Suprapubic skin (tissue), 4 donors: Measurements from ENCODE around the gene ALDH7A1. TPM values are rescaled to one million over a fixed set of nuclear protein-coding genes. Genes with fewer than 3 reads are reported as not detected.

ENCODE experiments used
- DNase-seq, 2 donors: peaks; one replicate each; pipeline ENCODE4 v3.0.0-alpha.2; 2019; ENCODE audit warnings: low spot score in 2 of 2
- H3K27ac ChIP-seq: fragments of 200-600 bp; sonication (generic); one replicate; pipeline ENCODE4 v1.5.1; 2019
- H3K27me3 ChIP-seq: fragments of 200-600 bp; sonication (generic); one replicate; pipeline ENCODE4 v1.5.1; 2019
- H3K36me3 ChIP-seq: fragments of 200-600 bp; sonication (generic); one replicate; pipeline ENCODE4 v1.5.1; 2019
- H3K4me1 ChIP-seq: fragments of 200-600 bp; sonication (generic); one replicate; pipeline ENCODE4 v1.5.1; 2019
- H3K4me3 ChIP-seq: fragments of 200-600 bp; sonication (generic); one replicate; pipeline ENCODE4 v1.5.1; 2019; ENCODE audit warnings: mild to moderate bottlenecking
- H3K9me3 ChIP-seq: fragments of 200-600 bp; sonication (generic); one replicate; pipeline ENCODE4 v1.5.1; 2019
- CTCF ChIP-seq, 2 donors: fragments of 200-600 bp in 1 of 2; fragments of 450-650 bp in 1 of 2; sonication (generic) in 1 of 2; IDR thresholded peaks; one replicate each; pipeline ENCODE4 v1.5.1; 2016 to 2019; ENCODE audit warnings: antibody characterized with exemption in 2 of 2, mild to moderate bottlenecking in 1 of 2, moderate library complexity in 1 of 2
- EP300 ChIP-seq: sonication (generic); formaldehyde crosslinking; IDR thresholded peaks from one replicate; pipeline ENCODE4 v1.6.1; 2017; ENCODE audit warnings: antibody characterized with exemption
- POLR2A ChIP-seq, 2 donors: fragments of 450-650 bp; IDR thresholded peaks; one replicate each; pipeline ENCODE4 v1.6.1; 2017; ENCODE audit warnings: antibody characterized with exemption in 2 of 2, mild to moderate bottlenecking in 2 of 2, moderate library complexity in 2 of 2
- POLR2AphosphoS5 ChIP-seq, 3 donors: sonication (generic); formaldehyde crosslinking; IDR thresholded peaks; one replicate each; pipeline ENCODE4 v1.6.1; 2017; ENCODE audit warnings: antibody characterized with exemption in 3 of 3
- WGBS: methylation state at CpG from one replicate; pipeline ENCODE4 v1.1.5; 2018; 5-methylcytosine and 5-hydroxymethylcytosine counted together
- total RNA-seq, 4 donors: library from RNA; depleted of rRNA; stranded (reverse); fragments of >200 nt; gene quantifications; one replicate each; pipeline ENCODE4 v1.1.0, GENCODE V29; 2016

The ALDH7A1 gene
- total RNA-seq, 4 donors from 2014 or later: 28.5 to 71.2 (median 43.5) TPM

GRCh38 chr5:126490167-126490940 lies 104.7 kb downstream of the ALDH7A1 start:
- Histone ChIP-seq H3K4me3 (no peak overlapping the region), H3K36me3 (peaks cover 58% of the 10 kb centered on the region), H3K4me1 (peaks cover 27% of the 10 kb centered on the region), H3K9me3 (no peaks in the 10 kb centered on the region), H3K27ac (peak overlapping the region; percentile 71), H3K27me3 (no peaks in the 10 kb centered on the region)
- TF ChIP-seq EP300 (no peak), POLR2A (IDR thresholded peaks at IDR 0.05) (no peak), POLR2AphosphoS5 (IDR thresholded peaks at IDR 0.05) (no peak), CTCF (IDR thresholded peaks at IDR 0.05) (no peak)
- 35% methylated on average over 12 of the region's 12 CpGs for WGBS
- DNase-seq: peak in 1 of 2 donors; percentile 85

- TF ChIP-seq CTCF (IDR thresholded peaks at IDR 0.05): no peak
- TF ChIP-seq POLR2AphosphoS5 (IDR thresholded peaks at IDR 0.05): no peak
- peaks cover 27% of the 10 kb centered on the region for H3K4me1 ChIP-seq
- H3K36me3 ChIP-seq: peaks cover 71% of the 10 kb centered on the region
- peak overlapping the region; percentile 71 for H3K27ac ChIP-seq
- H3K4me3 ChIP-seq: no peak overlapping the region
- H3K27me3 ChIP-seq: no peaks in the 10 kb centered on the region
- WGBS: 82% methylated on average over 7 of the region's 7 CpGs
- DNase-seq: no peak
- H3K9me3 ChIP-seq: no peaks in the 10 kb centered on the region
These were observed 106.5 kb downstream of the ALDH7A1 start for GRCh38 chr5:126488443-126489065.

DNA sequence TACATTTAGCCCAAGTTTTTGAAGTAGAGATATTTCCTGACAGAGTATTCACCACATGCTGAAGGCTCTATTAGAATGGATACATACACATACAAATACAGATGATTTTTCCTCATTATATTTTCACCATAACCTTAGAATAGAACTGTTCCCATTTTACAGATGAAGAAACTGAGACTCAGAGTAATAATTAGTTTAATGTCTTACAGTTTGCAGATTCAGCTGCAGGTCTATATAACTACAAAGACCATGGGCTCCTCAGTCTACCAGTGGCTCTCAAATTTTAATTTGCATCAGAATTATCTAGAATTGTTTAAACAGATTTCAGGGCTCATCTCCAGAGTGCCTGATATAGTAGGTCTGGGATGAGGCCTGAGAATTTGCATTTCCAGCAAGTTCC lies 107.4 kb downstream of the ALDH7A1 start:
- DNase-seq: no peak
- no peak overlapping the region for H3K4me3 ChIP-seq
- H3K36me3 ChIP-seq: peaks cover 76% of the 10 kb centered on the region
- H3K9me3 ChIP-seq: no peaks in the 10 kb centered on the region
- no peak for TF ChIP-seq EP300
- peak overlapping the region; percentile 1 for H3K27ac ChIP-seq
- peaks cover 27% of the 10 kb centered on the region for H3K4me1 ChIP-seq
- no peaks in the 10 kb centered on the region for H3K27me3 ChIP-seq

DNA sequence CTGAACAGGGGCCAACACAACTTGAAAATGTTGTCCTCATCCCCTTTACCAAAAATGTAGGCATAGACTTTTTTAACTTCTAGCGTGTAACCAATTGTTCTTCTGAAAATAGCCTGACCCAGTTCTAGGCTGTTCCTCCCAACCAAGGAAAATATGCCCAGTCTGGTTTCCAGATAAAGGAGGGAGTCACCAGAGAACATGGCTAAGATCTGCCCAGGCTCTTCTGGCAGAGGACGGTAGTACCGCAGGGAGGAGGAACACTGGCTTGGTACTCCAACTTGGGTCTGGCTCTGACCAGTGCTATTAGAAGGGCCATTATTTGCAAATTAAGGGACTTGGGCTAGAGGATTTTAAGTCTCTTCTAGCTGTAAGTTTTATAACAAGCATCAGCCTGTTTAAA lies 108.7 kb downstream of the ALDH7A1 start:
- H3K36me3 ChIP-seq: peaks cover 80% of the 10 kb centered on the region
- 46% methylated on average over 3 of the region's 3 CpGs for WGBS
- H3K27me3 ChIP-seq: no peaks in the 10 kb centered on the region
- H3K4me1 ChIP-seq: peaks cover 27% of the 10 kb centered on the region
- H3K27ac ChIP-seq: peak overlapping the region; percentile 27
- TF ChIP-seq EP300: no peak
- no peak for TF ChIP-seq CTCF (IDR thresholded peaks at IDR 0.05)
- TF ChIP-seq POLR2A (IDR thresholded peaks at IDR 0.05): no peak
- TF ChIP-seq POLR2AphosphoS5 (IDR thresholded peaks at IDR 0.05): no peak
- no peaks in the 10 kb centered on the region for H3K9me3 ChIP-seq
- H3K4me3 ChIP-seq: no peak overlapping the region
- DNase-seq: no peak

DNA sequence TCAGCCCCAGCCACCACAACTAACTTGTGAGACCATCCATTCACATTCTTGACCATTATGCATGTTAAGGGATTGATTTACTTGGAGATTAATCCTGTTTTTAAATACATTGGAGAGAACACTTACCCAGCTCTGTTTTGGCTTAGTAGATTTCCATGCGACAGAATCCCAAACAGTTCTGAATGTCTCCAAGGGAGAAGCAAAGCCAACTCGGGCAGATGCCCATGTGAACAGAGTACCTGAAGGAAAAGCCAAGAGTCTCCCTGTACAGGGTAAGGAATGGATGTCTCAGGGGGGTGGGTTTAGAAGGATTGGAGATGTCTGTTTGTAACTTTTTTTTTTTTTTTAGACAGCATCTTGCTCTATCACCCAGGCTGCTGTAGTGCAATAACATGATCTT lies 110.8 kb downstream of the ALDH7A1 start:
- no peak for DNase-seq
- Histone ChIP-seq H3K27ac (no peak overlapping the region), H3K9me3 (no peaks in the 10 kb centered on the region), H3K4me1 (peaks cover 8% of the 10 kb centered on the region), H3K27me3 (no peaks in the 10 kb centered on the region), H3K4me3 (no peak overlapping the region), H3K36me3 (peaks cover 80% of the 10 kb centered on the region)
- WGBS: 88% methylated on average over 2 of the region's 2 CpGs
- no peak for TF ChIP-seq CTCF (IDR thresholded peaks at IDR 0.05)
- no peak for TF ChIP-seq EP300
- no peak for TF ChIP-seq POLR2AphosphoS5 (IDR thresholded peaks at IDR 0.05)
- TF ChIP-seq POLR2A (IDR thresholded peaks at IDR 0.05): no peak
